ENCODE measurements around the gene CNTRL. TPM values are rescaled to one million over a fixed set of nuclear protein-coding genes. Genes with fewer than 3 reads are reported as not detected.

Gene CNTRL
- total and polyA plus RNA-seq, 2 of the 8 experiments (the other 6 are each of a cell fraction or from before 2014, with no cell fraction given), result 5.1 to 13.9 TPM

DNA sequence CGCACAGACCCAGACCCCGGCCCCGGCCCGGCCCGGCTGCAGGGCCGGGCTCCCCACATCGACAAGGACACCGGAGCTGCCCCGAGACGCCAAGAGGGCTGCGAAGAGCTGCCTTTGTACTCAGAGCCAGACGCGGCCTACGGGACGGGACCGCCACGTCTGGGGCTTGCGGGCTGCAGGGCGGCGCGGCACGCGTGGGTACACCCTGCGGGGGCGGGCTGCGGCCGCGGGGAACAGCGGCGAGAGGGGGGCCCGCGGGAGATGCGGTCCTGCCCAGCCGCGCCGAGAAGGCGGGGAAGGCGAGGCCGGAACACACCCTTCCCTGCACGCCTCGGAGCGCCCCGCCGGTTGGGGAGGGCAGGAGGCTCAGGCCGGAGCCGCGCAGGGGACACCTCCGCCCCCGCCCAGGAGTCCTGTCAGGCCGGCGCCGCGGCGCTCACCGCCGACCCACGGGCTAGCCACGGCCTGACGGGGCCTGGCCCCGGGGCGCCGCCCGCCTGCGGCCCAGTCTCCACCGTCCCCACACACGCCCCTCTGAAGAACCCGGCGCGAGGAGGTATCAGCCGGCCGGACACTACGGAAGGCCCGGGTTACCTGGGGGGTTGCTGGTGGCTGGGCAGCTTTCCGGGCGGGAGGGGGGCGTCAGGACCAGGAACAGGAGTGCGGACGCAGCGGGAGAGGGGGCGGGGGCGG, 126.4 kb downstream of the CNTRL start (continued):
- no peak for TF ChIP-seq SRF (IDR thresholded peaks at IDR 0.05; ENCODE audit: low read depth, low read length)
